HEK293 (cell line): ENCODE data around the gene MLPH.

ENCODE experiments used
- GFI1B ChIP-seq: fragments of 450-650 bp; formaldehyde crosslinking; IDR thresholded peaks from 2 replicates; pipeline ENCODE4 v1.5.1; 2016; ENCODE audit warnings: missing biosample characterization, missing genetic modification characterization
- KLF7 ChIP-seq: fragments of 450-650 bp; formaldehyde crosslinking; IDR thresholded peaks from 2 replicates; pipeline ENCODE4 v1.5.1; 2016; ENCODE audit warnings: missing biosample characterization, missing genetic modification characterization, borderline replicate concordance
- OVOL3 ChIP-seq: fragments of 450-650 bp; formaldehyde crosslinking; IDR thresholded peaks from 2 replicates; pipeline ENCODE4 v1.5.1; 2016; ENCODE audit warnings: missing biosample characterization, missing genetic modification characterization
- ZNF121 ChIP-seq: fragments of 450-650 bp; formaldehyde crosslinking; IDR thresholded peaks from 2 replicates; pipeline ENCODE4 v1.5.1; 2016; ENCODE audit warnings: missing biosample characterization, missing genetic modification characterization
- ZNF18 ChIP-seq: fragments of 450-650 bp; formaldehyde crosslinking; IDR thresholded peaks from 2 replicates; pipeline ENCODE4 v1.5.1; 2016; ENCODE audit warnings: missing biosample characterization, missing genetic modification characterization
- ZNF704 ChIP-seq: fragments of 450-650 bp; formaldehyde crosslinking; IDR thresholded peaks from 2 replicates; pipeline ENCODE4 v1.5.1; 2016; ENCODE audit warnings: missing biosample characterization, missing genetic modification characterization
- TF ChIP-seq, protein P1 (sequence below): fragments of 450-650 bp; formaldehyde crosslinking; IDR thresholded peaks from 2 replicates; pipeline ENCODE4 v1.5.1; 2016; ENCODE audit warnings: missing biosample characterization, missing genetic modification characterization

The MLPH gene

GRCh38 chr2:237604391-237604790, 117.3 kb downstream of the MLPH start (continued):
- TF ChIP-seq ZNF18 (tag by site-specific recombination) (no peak), ZNF704 (tag by site-specific recombination) (no peak), GFI1B (tag by site-specific recombination) (no peak), OVOL3 (tag by site-specific recombination) (no peak), KLF7 (tag by site-specific recombination) (no peak), ZNF121 (tag by site-specific recombination) (no peak)
- TF ChIP-seq, protein P1, sequence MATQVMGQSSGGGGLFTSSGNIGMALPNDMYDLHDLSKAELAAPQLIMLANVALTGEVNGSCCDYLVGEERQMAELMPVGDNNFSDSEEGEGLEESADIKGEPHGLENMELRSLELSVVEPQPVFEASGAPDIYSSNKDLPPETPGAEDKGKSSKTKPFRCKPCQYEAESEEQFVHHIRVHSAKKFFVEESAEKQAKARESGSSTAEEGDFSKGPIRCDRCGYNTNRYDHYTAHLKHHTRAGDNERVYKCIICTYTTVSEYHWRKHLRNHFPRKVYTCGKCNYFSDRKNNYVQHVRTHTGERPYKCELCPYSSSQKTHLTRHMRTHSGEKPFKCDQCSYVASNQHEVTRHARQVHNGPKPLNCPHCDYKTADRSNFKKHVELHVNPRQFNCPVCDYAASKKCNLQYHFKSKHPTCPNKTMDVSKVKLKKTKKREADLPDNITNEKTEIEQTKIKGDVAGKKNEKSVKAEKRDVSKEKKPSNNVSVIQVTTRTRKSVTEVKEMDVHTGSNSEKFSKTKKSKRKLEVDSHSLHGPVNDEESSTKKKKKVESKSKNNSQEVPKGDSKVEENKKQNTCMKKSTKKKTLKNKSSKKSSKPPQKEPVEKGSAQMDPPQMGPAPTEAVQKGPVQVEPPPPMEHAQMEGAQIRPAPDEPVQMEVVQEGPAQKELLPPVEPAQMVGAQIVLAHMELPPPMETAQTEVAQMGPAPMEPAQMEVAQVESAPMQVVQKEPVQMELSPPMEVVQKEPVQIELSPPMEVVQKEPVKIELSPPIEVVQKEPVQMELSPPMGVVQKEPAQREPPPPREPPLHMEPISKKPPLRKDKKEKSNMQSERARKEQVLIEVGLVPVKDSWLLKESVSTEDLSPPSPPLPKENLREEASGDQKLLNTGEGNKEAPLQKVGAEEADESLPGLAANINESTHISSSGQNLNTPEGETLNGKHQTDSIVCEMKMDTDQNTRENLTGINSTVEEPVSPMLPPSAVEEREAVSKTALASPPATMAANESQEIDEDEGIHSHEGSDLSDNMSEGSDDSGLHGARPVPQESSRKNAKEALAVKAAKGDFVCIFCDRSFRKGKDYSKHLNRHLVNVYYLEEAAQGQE (tag by site-specific recombination) = no peak
